SU-DHL-6 (cell line): ENCODE measurements around the gene MTERF1.
"Not testable (repeated sequence)": the region's sequence is repeated elsewhere in the genome, so short reads cannot be mapped to it uniquely, and the experiment has no call there.

Source experiments
- H2AFZ ChIP-seq: fragments of 200-600 bp; sonication (generic); 2 replicates; pipeline ENCODE4 v1.6.1; 2014; ENCODE audit warnings: low read depth, mild to moderate bottlenecking, moderate library complexity, mixed read lengths, antibody characterized with exemption, low read length; ENCODE audit not compliant: severe bottlenecking
- H3F3A ChIP-seq: fragments of 200-600 bp; shearing (Covaris generic); 2 replicates; pipeline ENCODE4 v1.6.0; 2016; ENCODE audit warnings: antibody characterized with exemption, mild to moderate bottlenecking; ENCODE audit not compliant: insufficient read depth
- H3K27ac ChIP-seq: fragments of 200-600 bp; sonication (generic); 2 replicates; pipeline ENCODE4 v1.5.1; 2016; ENCODE audit warnings: low read depth, mild to moderate bottlenecking, low read length, moderate library complexity, mixed read lengths
- H3K27me3 ChIP-seq: fragments of 200-600 bp; sonication (generic), shearing (Covaris generic); 2 replicates; pipeline ENCODE4 v1.6.0; 2014; ENCODE audit warnings: mild to moderate bottlenecking, low read length
- H3K36me3 ChIP-seq: fragments of 200-600 bp; sonication (generic); 2 replicates; pipeline ENCODE4 v1.6.1; 2014; ENCODE audit warnings: mild to moderate bottlenecking, low read length, mixed read lengths
- H3K4me2 ChIP-seq: fragments of 300-600, 200-600 bp; shearing (Covaris generic), sonication (generic); 2 replicates; pipeline ENCODE4 v1.6.0; 2014; ENCODE audit warnings: low read length, low read depth, mild to moderate bottlenecking; ENCODE audit not compliant: poor library complexity, severe bottlenecking
- H3K4me3 ChIP-seq: fragments of 200-600 bp; sonication (generic); 2 replicates; pipeline ENCODE4 v1.5.1; 2014; ENCODE audit warnings: antibody characterized with exemption, low read length, mild to moderate bottlenecking, mixed read lengths; ENCODE audit not compliant: insufficient read depth, poor library complexity, severe bottlenecking
- H3K79me2 ChIP-seq: fragments of 200-600 bp; sonication (generic); 2 replicates; pipeline ENCODE4 v1.6.1; 2014; ENCODE audit warnings: mild to moderate bottlenecking, low read length, moderate library complexity; ENCODE audit not compliant: insufficient read depth
- H3K9ac ChIP-seq: fragments of 200-600 bp; sonication (generic); 2 replicates; pipeline ENCODE4 v1.7.0; 2014; ENCODE audit warnings: mild to moderate bottlenecking, low read length
- H3K9me2 ChIP-seq: fragments of 200-600 bp; sonication (generic); replicated peaks from 2 replicates; pipeline ENCODE4 v1.6.1; 2014; ENCODE audit warnings: low read length; ENCODE audit not compliant: insufficient read depth
- H3K9me3 ChIP-seq: fragments of 200-600 bp; sonication (generic); 2 replicates; pipeline ENCODE4 v1.6.1; 2014; ENCODE audit warnings: low read length, mixed read lengths; ENCODE audit not compliant: insufficient read depth
- H4K20me1 ChIP-seq: fragments of 200-600 bp; sonication (generic); 2 replicates; pipeline ENCODE4 v1.6.1; 2014; ENCODE audit warnings: low read depth, mild to moderate bottlenecking, antibody characterized with exemption, low read length, moderate library complexity, mixed read lengths
- CTCF ChIP-seq: fragments of 200-600 bp; sonication (generic); IDR thresholded peaks from one replicate; pipeline ENCODE4 v1.5.1; 2017; ENCODE audit warnings: antibody characterized with exemption, mild to moderate bottlenecking, low read length, moderate library complexity; ENCODE audit not compliant: insufficient read depth, poor library complexity, severe bottlenecking
- EZH2phosphoT487 ChIP-seq: fragments of 200-600 bp; sonication (generic), shearing (Covaris generic); conservative IDR thresholded peaks from 2 replicates; pipeline ENCODE4 v1.6.1; 2018; ENCODE audit warnings: mild to moderate bottlenecking, antibody characterized with exemption, low read length, moderate library complexity, mixed read lengths

MTERF1 gene

GRCh38 chr7:91892099-91892705, 11.7 kb upstream of the MTERF1 start:
- H3K27ac ChIP-seq, result no peak overlapping the region

GRCh38 chr7:91888271-91889175, 8.0 kb upstream of the MTERF1 start:
- not testable (repeated sequence) for H3F3A ChIP-seq, H3K36me3 ChIP-seq, H3K27ac ChIP-seq, H3K9me3 ChIP-seq, H3K4me3 ChIP-seq, H2AFZ ChIP-seq, H3K27me3 ChIP-seq, H3K9ac ChIP-seq, H3K79me2 ChIP-seq, H4K20me1 ChIP-seq, H3K4me2 ChIP-seq, H3K9me2 ChIP-seq

More at GRCh38 chr7:91892099-91892705, 11.7 kb upstream of the MTERF1 start:
- H2AFZ ChIP-seq, result no peak overlapping the region
- no peak overlapping the region for H3K4me3 ChIP-seq
- no peaks in the 10 kb centered on the region; the same call in 1 of the 2 replicates for H3K9me3 ChIP-seq
- no peaks in the 10 kb centered on the region for H3K27me3 ChIP-seq
- H3F3A ChIP-seq, result no peaks in the 10 kb centered on the region
- H3K9me2 ChIP-seq, result no peaks in the 10 kb centered on the region
- no peaks in the 10 kb centered on the region for H3K79me2 ChIP-seq
- H4K20me1 ChIP-seq, result no peaks in the 10 kb centered on the region
- no peaks in the 10 kb centered on the region for H3K36me3 ChIP-seq
- no peak overlapping the region for H3K4me2 ChIP-seq
- TF ChIP-seq EZH2phosphoT487 (no peak), CTCF (no peak)
- no peak overlapping the region for H3K9ac ChIP-seq

GRCh38 chr7:91887336-91888213, 7.1 kb upstream of the MTERF1 start:
- H3K9ac ChIP-seq, H3K79me2 ChIP-seq, H3K4me3 ChIP-seq, H3K4me2 ChIP-seq, H4K20me1 ChIP-seq, H3K36me3 ChIP-seq, H3K27me3 ChIP-seq, H2AFZ ChIP-seq, H3F3A ChIP-seq, H3K27ac ChIP-seq, H3K9me2 ChIP-seq, H3K9me3 ChIP-seq: not testable (repeated sequence)

GRCh38 chr7:91883676-91884362, 3.3 kb upstream of the MTERF1 start:
- H3F3A ChIP-seq, result no peaks in the 10 kb centered on the region
- no peak overlapping the region for H3K27ac ChIP-seq
- no peaks in the 10 kb centered on the region for H3K9me3 ChIP-seq
- no peak overlapping the region for H3K9ac ChIP-seq
- peaks cover 14% of the 10 kb centered on the region for H3K79me2 ChIP-seq
- H2AFZ ChIP-seq, result no peak overlapping the region
- no peak overlapping the region for H3K4me3 ChIP-seq
- no peak for TF ChIP-seq EZH2phosphoT487
- TF ChIP-seq CTCF, result no peak
- H3K36me3 ChIP-seq, result no peaks in the 10 kb centered on the region
- H3K27me3 ChIP-seq, result no peaks in the 10 kb centered on the region
- H4K20me1 ChIP-seq, result no peaks in the 10 kb centered on the region
- H3K4me2 ChIP-seq, result no peak overlapping the region
- no peaks in the 10 kb centered on the region for H3K9me2 ChIP-seq
